GM11168 (cell line): ENCODE results near the gene PARN.

Experiments
- in situ Hi-C: fragments of 300-500 bp; cut with MboI; formaldehyde crosslinking; loops from one replicate; pipeline ENCODE4 v1.12.0; 2022; ENCODE audit warnings: low sequenced_read_pairs; ENCODE audit not compliant: unreplicated experiment

Gene PARN

GRCh38 chr16:14389359-14389758 lies 240.7 kb downstream of the PARN start:
- in situ Hi-C loops, result no loop called here

DNA sequence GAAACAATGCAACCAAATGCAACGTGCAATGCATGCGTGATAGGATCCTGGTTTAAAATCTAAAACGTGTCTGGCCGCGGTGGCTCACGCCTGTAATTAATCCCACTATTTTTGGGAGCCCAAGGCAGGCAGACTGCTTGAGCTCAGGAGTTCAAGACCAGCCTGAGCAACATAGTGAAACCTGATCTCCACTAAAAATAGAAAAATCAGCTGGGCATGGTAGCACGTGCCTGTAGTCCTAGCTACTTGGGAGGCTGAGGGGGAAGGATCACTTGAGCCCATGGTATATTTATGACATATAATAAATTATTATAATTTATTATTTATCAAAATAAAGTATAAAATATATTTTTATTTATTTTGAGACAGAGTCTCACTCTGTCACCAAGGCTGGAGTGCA lies 241.8 kb downstream of the PARN start:
- in situ Hi-C loops, result no loop called here

- in situ Hi-C loops, result no loop called here
These were observed 243.9 kb downstream of the PARN start for GRCh38 chr16:14386115-14386514.
